ENCODE data around the gene SHC4.

- TF ChIP-seq SP1 (IDR thresholded peaks at IDR 0.05) = no peak
- no peak for TF ChIP-seq SP1 (CRISPR knock-in tag; IDR thresholded peaks at IDR 0.05)
- no peak for TF ChIP-seq ZNF572 (CRISPR knock-in tag; IDR thresholded peaks at IDR 0.05)
- no peak for TF ChIP-seq CTCF (CRISPR knock-in tag; IDR thresholded peaks at IDR 0.05)
- no peak for TF ChIP-seq CREM (IDR thresholded peaks at IDR 0.05)
- TF ChIP-seq CREM (CRISPR knock-in tag; IDR thresholded peaks at IDR 0.05) = no peak
- TF ChIP-seq ZBTB46 (CRISPR knock-in tag; IDR thresholded peaks at IDR 0.05; ENCODE audit: borderline replicate concordance) = no peak
- TF ChIP-seq POLR2AphosphoS5 (IDR thresholded peaks at IDR 0.05; ENCODE audit: low read depth, low read length) = no peak
- TF ChIP-seq ZFX (CRISPR knock-in tag; IDR thresholded peaks at IDR 0.05; ENCODE audit: low read depth) = no peak
- TF ChIP-seq POLR2A (IDR thresholded peaks at IDR 0.05; ENCODE audit: insufficient read depth in 1 of 2, low read depth in 2 of 2, low read length in 2 of 2) = no peak
- TF ChIP-seq RERE (CRISPR knock-in tag; IDR thresholded peaks at IDR 0.05; ENCODE audit: low read depth) = no peak
Measured at GRCh38 chr15:48868023-48868422, 95.7 kb downstream of the SHC4 start.
